Measurements from ENCODE around the gene CACFD1.

Gene CACFD1

DNA sequence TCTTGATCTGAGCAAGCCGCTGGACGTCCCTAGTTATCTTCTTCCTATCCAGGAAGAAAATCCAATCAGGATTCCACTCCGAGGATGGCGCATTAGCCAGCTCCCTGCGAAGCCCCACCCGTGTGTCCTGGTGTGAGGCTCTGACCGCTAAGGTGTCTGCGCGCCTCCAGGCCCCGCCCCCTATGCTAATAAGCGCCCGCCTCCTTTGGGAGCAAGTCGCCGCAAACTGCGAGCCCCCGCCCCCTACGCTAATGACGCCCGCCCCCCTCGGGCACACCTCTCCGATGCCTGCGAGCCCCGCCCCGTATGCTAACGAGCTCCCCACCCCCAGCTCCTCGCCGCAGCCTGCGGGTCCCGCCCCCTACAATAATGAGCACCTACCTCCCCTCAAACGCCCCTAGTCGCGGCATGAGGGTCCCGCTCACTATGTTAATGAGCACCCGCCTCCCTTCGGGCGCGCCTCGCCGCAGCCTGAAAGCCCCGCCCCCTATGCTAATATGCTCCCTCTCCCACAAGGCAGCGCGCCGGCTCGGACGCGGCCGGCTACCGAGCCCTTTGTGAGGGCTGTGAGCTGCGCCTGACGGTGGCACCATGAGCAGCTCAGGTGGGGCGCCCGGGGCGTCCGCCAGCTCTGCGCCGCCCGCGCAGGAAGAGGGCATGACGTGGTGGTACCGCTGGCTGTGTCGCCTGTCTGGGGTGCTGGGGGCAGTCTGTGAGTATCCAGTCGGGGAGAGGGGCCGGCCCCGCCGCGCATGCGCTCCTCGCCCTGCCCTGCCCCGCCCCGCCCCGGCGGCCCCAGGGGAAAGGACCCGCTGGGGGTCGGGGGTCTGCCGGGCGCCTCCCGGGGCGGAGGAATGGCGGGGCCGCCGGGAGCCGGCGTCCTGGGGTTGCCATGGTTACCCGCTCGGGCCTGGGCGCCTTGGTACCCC, at the start of gene CACFD1:
Gene CACFD1 (plus strand): TSS at position 503 of the 929 bp plus-strand sequence. CDS start 89 bp downstream, at position 592.
- DNase-seq = peak; percentile 96 to 99

DNA sequence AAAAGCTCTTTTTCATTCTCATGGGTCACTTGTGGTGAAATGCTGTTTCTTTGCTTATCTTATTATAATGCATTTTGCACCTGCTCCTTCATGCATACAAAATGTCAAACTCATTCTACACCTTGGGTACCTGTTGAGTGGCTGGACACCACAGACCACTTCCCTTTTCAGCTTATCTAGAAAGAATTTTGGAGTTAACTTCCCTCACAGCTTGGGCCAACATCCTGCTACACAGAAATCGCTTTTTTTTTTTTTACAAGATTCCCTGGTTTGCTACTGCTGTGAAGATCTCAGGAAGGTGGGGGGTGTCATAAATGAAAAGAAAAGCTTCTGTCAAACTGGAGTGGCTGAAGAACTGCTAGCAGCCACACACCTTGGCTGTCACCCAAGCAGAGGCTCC, 44.6 kb upstream of the CACFD1 start:
- DNase-seq = no peak

- peak; percentile 80 to 85 for DNase-seq
Measured at GRCh38 chr9:133417541-133418461, 42.0 kb upstream of the CACFD1 start, which contains the start of gene REXO4. REXO4 (minus strand) TSS chr9:133418010; CDS start chr9:133417844, 166 bp downstream.

- DNase-seq = no peak
Measured at GRCh38 chr9:133419005-133419404, 40.8 kb upstream of the CACFD1 start.

GRCh38 chr9:133420392-133420827, 39.4 kb upstream of the CACFD1 start:
- DNase-seq = no peak

GRCh38 chr9:133421615-133422542, 37.9 kb upstream of the CACFD1 start, which contains the start of gene ADAMTS13:
ADAMTS13 (plus strand) TSS chr9:133422367; CDS start chr9:133422444, 77 bp downstream.
- no peak for DNase-seq

DNA sequence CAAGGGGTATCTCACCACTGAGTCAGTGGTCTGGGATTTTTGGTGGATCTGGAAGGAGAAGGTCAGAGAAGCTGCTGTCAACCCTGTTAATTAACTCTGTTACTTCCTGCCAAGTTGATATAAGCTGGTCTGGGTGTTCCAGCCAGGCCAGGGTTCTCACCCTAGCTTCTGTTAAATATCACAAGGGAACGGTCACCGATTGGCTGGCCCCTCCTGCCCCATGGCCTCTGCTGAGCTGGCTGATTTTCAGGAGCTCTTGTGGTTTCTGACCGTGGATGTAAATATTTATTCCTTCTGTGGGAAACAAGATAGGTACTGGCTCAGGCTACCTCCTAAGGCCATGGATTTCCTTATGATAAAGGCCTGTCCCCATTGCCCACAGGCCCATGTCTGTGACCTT, 36.6 kb upstream of the CACFD1 start:
- no peak for DNase-seq

GRCh38 chr9:133424187-133424586, 35.6 kb upstream of the CACFD1 start:
- no peak for DNase-seq

DNA sequence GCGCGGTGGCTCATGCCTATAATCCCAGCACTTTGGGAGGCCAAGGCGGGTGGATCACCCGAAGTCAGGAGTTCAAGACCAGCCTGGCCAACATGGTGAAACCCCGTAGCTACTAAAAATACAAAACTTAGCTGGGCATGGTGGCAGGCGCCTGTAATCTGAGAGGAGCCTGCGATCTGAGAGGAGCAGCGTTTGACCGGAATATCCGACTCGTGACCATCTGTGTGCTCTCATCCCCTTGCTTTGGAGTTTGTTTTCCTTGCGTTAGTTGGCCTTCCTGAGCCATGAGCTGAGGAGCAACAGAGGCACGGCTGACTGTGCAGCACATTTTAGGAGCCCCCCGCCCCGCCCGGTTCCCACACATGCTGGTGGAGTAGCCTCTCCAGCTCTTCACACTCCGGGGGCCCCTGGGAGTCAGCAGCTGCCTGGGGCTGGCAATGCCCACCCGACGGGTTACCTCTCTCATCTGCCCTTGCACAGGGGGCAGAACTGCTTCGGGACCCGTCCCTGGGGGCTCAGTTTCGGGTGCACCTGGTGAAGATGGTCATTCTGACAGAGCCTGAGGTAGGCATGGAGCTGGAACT, 34.6 kb upstream of the CACFD1 start:
- DNase-seq = no peak

DNA sequence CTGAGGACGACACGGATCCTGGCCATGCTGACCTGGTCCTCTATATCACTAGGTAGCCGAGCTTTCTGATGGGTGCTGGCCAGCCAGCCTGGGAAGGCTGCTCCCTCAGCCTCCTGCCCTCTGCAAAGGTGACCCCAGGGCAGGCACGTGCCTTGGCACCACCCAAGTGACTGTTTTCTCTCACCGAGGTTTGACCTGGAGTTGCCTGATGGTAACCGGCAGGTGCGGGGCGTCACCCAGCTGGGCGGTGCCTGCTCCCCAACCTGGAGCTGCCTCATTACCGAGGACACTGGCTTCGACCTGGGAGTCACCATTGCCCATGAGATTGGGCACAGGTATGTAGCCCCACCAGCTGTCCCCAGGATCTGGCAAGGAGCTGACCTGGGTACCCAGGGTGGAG, 33.8 kb upstream of the CACFD1 start:
- DNase-seq = no peak

DNA sequence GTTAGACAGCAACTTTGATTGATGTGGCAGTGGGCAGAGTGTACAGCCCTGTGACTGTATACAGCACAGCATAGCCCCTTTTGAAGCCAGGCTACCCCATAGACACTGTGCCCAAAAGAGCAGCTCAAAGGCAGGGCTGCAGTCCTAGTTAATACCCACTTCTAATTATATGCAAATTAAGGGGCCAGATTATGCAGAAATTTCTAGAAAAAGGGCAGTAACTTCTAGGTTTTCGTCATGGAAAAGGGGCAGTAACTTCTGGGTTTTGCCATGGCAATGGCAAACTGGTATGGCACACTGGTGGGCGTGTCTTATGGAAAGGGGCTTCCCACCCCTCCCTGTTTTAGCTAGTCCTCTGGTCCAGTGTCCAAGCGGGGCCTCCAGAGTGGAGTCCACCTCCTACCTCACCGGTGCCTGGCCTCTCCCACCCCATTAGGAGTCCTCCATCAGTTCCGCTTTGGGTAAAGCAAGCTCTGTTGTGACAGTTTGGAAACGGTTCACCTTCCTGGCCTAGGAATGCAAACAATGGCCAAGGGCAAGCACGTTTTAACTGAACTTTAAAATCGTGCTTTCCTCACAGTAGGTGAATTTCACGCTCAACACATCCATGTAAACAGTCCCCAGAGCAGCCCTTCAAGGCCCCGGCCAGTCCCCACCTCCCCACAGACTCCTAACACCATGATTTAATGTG, 32.0 kb upstream of the CACFD1 start:
- no peak for DNase-seq

GRCh38 chr9:133428617-133429101, 31.1 kb upstream of the CACFD1 start:
- DNase-seq = peak in 1 of 2 experiments; percentile 55

GRCh38 chr9:133429214-133429613, 30.6 kb upstream of the CACFD1 start:
- DNase-seq = no peak

DNA sequence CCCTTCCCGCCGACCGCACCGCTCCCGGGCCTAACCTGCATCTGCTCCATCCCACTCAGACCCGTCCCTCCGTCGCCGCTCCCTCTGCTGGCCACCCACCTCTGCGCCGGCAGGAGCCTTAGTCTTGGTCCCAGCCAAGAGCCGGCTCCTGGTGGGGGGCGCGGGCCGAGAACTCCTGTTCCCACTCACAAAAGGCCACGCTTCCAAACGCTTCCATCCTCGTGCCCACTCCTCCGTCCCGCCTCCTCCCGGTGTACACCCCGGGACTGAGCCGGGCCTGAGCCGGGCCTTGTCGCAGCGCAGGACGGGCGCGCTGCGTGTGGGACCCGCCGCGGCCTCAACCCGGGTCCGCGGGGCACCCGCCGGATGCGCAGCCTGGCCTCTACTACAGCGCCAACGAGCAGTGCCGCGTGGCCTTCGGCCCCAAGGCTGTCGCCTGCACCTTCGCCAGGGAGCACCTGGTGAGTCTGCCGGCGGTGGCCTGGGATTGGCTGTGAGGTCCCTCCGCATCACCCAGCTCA, 30.1 kb upstream of the CACFD1 start:
- no peak for DNase-seq

DNA sequence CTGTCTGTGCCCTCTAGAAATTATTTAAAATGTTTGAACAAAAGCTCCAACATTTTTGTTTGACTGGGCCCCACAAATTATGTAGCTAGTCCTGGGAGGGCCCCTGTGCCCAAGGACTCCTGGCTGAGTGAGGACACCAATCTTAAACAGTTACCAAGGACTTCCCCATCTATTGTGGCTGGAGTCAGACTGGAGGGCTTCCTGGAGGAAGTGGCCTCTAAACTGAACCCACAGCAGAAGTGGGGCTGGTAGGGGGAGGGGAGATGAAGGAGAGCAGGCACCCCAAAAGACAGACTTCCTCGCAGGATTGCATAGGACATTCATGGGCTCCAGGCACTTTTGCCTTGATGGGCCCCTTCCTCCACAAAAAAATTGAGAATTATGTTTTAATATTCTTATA, 29.5 kb upstream of the CACFD1 start:
- DNase-seq = no peak

GRCh38 chr9:133433351-133433843, 26.4 kb upstream of the CACFD1 start:
- DNase-seq = no peak

DNA sequence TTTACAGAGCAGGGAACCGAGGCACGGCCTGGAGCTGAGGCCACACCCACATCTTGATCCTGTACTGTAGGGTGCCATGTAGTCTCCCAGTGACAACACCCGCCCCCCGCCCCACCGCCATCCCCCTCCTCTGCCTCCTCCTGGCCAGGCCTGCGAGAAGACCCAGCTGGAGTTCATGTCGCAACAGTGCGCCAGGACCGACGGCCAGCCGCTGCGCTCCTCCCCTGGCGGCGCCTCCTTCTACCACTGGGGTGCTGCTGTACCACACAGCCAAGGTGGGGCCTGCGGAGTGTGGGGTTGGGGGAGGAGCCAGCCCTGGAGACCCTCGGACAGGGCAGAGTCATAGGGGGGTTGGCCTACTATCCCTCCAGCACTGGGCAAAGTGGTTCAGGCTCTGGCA, 23.1 kb upstream of the CACFD1 start:
- no peak for DNase-seq

DNA sequence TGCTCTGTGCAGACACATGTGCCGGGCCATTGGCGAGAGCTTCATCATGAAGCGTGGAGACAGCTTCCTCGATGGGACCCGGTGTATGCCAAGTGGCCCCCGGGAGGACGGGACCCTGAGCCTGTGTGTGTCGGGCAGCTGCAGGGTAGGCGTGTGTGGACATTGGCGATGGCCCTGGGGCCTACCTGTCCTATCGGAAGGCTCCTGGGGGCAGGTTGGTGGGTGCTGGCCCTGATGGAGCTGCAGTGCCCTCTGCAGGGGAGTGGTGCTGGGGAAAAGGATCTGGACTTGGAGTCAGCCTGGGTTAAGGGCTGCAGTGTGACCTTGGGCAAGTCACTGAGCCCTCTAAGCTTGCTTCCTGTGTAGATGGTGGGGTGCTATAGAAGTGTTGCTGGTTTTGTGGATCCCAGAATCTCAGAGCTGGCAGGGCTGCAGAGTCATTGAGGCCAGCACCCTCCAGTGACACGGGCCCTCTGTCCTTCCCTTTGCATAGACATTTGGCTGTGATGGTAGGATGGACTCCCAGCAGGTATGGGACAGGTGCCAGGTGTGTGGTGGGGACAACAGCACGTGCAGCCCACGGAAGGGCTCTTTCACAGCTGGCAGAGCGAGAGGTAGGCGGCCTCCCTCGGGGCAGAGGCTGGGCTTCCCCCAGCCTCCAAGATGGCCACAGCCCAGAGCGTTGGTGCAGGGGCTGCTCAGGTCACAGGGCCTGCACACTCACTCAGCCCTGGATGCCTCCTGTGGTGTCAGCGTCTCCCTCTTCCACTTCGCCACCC, 21.8 kb upstream of the CACFD1 start:
- DNase-seq = no peak

GRCh38 chr9:133439337-133439736, 20.4 kb upstream of the CACFD1 start:
- no peak for DNase-seq

DNA sequence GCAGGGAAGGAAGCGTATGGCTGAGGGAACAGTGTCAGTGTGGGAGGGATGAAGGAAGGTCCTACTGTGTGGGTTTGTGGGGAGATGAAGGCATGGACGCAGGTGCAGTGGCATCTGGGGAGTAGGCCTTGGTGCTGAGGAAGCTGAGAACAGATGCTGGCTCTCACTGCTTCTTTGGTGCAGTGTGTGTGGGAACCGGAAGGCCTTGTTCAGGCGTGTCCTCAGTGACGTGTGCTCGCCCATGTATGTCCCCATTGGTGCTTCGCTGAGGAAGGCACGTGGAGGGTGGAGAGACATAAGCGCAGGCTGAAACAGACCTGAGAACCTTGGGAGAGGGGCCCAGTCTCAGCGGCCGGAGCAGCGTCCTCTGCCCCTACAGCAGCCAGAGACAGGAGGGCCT, 18.9 kb upstream of the CACFD1 start:
- DNase-seq = no peak
